DOHH2 (cell line): Measurements from ENCODE around the gene PRMT6.

Experiments used
- H3F3A ChIP-seq: fragments of 200-600 bp; sonication (generic), shearing (Covaris generic); 2 replicates; pipeline ENCODE4 v1.6.0; 2016; ENCODE audit warnings: antibody characterized with exemption, mild to moderate bottlenecking; ENCODE audit not compliant: control insufficient read depth, insufficient read depth
- H3K27ac ChIP-seq: fragments of 200-600 bp; sonication (generic); 2 replicates; pipeline ENCODE4 v1.5.1; 2014; ENCODE audit warnings: low read depth, mild to moderate bottlenecking, low read length, moderate library complexity
- H3K27me3 ChIP-seq: fragments of 200-600 bp; sonication (generic); 2 replicates; pipeline ENCODE4 v1.6.1; 2014; ENCODE audit warnings: mild to moderate bottlenecking, low read length, mixed read lengths; ENCODE audit not compliant: control insufficient read depth
- H3K36me3 ChIP-seq: fragments of 200-600 bp; sonication (generic); 2 replicates; pipeline ENCODE4 v1.6.1; 2014; ENCODE audit warnings: mild to moderate bottlenecking, low read length, moderate library complexity, mixed read lengths; ENCODE audit not compliant: control insufficient read depth
- H3K4me1 ChIP-seq: fragments of 200-600 bp; sonication (generic); 2 replicates; pipeline ENCODE4 v1.6.1; 2014; ENCODE audit warnings: mild to moderate bottlenecking, low read length, mixed read lengths; ENCODE audit not compliant: control insufficient read depth
- H3K4me2 ChIP-seq: fragments of 200-600 bp; sonication (generic); 2 replicates; pipeline ENCODE4 v1.6.0; 2014; ENCODE audit warnings: mild to moderate bottlenecking, low read length, moderate library complexity
- H3K4me3 ChIP-seq: fragments of 200-600 bp; sonication (generic); 2 replicates; pipeline ENCODE4 v1.5.1; 2014; ENCODE audit warnings: mild to moderate bottlenecking, low read length, mixed read lengths
- H3K79me2 ChIP-seq: fragments of 200-600 bp; sonication (generic); 2 replicates; pipeline ENCODE4 v1.6.1; 2014; ENCODE audit warnings: mild to moderate bottlenecking, low read length, mixed read lengths; ENCODE audit not compliant: control insufficient read depth
- H3K9me2 ChIP-seq: fragments of 200-600 bp; sonication (generic); replicated peaks from 2 replicates; pipeline ENCODE4 v1.6.1; 2014; ENCODE audit warnings: mild to moderate bottlenecking, low read length, mixed read lengths; ENCODE audit not compliant: control insufficient read depth
- H3K9me3 ChIP-seq: fragments of 200-600 bp; sonication (generic); 2 replicates; pipeline ENCODE4 v1.6.1; 2014; ENCODE audit warnings: antibody characterized with exemption, low read length, mixed read lengths; ENCODE audit not compliant: control insufficient read depth, insufficient read depth
- H4K20me1 ChIP-seq: fragments of 200-600 bp; sonication (generic); 2 replicates; pipeline ENCODE4 v1.6.0; 2014; ENCODE audit warnings: low read depth, mild to moderate bottlenecking, antibody characterized with exemption, low read length, moderate library complexity; ENCODE audit not compliant: control insufficient read depth, insufficient read depth
- EZH2phosphoT487 ChIP-seq: fragments of 200-600 bp; sonication (generic); IDR thresholded peaks from 2 replicates; pipeline ENCODE4 v1.6.1; 2017; ENCODE audit warnings: borderline replicate concordance, mild to moderate bottlenecking, antibody characterized with exemption, low read length, moderate library complexity, mixed read lengths
- TF ChIP-seq, protein P1 (sequence below): fragments of 200-600 bp; sonication (generic); IDR thresholded peaks from one replicate; pipeline ENCODE4 v1.5.1; 2014; ENCODE audit warnings: antibody characterized with exemption, mild to moderate bottlenecking, low read depth, low read length; ENCODE audit not compliant: poor library complexity, severe bottlenecking

PRMT6 gene

DNA sequence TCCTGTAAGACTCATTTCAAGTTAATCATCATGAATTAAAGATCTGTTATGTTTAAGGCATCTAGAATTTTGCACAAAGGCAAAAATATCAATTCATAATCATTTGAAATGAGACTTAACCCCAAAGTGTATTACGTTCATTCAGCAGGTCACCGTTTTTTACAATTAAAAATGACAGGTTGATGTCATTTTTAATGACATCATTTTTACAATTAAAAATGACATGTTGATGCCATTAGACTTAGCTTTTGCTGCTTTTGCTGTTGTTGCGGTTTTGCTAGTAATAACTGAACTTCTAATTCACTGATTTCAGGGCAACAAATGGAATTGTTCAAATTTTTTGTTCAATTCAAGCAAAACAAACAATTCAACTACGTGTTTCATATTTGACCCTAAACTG, 17.0 kb downstream of the PRMT6 start:
- Histone ChIP-seq H3K79me2 (no peaks in the 10 kb centered on the region), H3K27me3 (no peaks in the 10 kb centered on the region), H4K20me1 (no peaks in the 10 kb centered on the region), H3K36me3 (no peaks in the 10 kb centered on the region), H3K4me1 (no peaks in the 10 kb centered on the region), H3K9me2 (no peaks in the 10 kb centered on the region), H3K4me3 (no peak overlapping the region), H3K27ac (no peak overlapping the region), H3K4me2 (no peak overlapping the region), H3F3A (no peaks in the 10 kb centered on the region), H3K9me3 (no peaks in the 10 kb centered on the region)
- TF ChIP-seq, protein P1, sequence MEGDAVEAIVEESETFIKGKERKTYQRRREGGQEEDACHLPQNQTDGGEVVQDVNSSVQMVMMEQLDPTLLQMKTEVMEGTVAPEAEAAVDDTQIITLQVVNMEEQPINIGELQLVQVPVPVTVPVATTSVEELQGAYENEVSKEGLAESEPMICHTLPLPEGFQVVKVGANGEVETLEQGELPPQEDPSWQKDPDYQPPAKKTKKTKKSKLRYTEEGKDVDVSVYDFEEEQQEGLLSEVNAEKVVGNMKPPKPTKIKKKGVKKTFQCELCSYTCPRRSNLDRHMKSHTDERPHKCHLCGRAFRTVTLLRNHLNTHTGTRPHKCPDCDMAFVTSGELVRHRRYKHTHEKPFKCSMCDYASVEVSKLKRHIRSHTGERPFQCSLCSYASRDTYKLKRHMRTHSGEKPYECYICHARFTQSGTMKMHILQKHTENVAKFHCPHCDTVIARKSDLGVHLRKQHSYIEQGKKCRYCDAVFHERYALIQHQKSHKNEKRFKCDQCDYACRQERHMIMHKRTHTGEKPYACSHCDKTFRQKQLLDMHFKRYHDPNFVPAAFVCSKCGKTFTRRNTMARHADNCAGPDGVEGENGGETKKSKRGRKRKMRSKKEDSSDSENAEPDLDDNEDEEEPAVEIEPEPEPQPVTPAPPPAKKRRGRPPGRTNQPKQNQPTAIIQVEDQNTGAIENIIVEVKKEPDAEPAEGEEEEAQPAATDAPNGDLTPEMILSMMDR: no peak
- TF ChIP-seq EZH2phosphoT487: no peak

DNA sequence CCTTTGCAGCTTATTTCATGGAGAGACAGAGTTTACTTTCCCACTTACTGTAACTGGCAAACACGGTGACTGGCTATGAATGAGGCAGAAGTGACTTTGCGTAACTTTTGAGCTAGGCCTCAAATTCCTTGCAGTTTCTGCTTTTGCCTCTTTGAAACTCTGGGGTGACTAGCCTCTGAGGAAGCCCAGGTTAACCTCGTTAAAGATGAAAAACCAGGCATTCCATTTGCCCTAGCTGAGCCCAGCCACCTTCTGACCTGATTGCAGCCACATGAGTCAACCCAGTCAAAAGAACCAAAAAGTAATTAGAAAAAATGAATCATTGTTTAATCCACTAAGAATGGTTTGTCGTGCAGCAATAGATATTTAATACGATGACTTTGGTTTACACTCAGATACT, 20.4 kb downstream of the PRMT6 start:
- Histone ChIP-seq H3K36me3 (no peaks in the 10 kb centered on the region), H3K4me2 (no peak overlapping the region), H3K4me1 (no peaks in the 10 kb centered on the region), H3K27me3 (no peaks in the 10 kb centered on the region), H4K20me1 (no peaks in the 10 kb centered on the region), H3K27ac (no peak overlapping the region), H3K9me2 (no peaks in the 10 kb centered on the region), H3F3A (no peaks in the 10 kb centered on the region), H3K9me3 (no peaks in the 10 kb centered on the region), H3K4me3 (no peak overlapping the region), H3K79me2 (no peaks in the 10 kb centered on the region)
- no peak for TF ChIP-seq EZH2phosphoT487
- TF ChIP-seq, protein P1: no peak

DNA sequence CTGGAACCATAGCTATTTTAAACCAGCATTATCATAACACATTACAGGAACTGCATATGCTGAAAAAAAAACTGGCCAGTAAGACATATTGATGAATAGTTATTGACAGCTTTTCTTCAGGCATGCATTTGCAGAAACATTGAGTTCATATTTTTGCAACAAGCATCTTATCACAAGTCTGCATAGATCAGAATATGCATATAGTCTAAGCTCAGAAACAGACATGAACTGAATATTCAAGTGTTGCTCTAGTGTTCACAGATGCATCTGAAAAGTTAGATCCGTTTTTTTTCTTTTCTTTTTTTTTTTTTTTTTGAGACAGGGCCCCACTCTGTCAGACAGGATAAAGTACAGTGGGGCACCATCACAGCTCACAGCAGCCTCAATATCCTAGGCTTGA, 22.8 kb downstream of the PRMT6 start:
- Histone ChIP-seq H3K4me2 (no peak overlapping the region), H3K4me3 (no peak overlapping the region), H3K27me3 (no peaks in the 10 kb centered on the region)

More for the DNA sequence above, 22.8 kb downstream of the PRMT6 start:
- TF ChIP-seq, protein P1: no peak
- no peak for TF ChIP-seq EZH2phosphoT487
- no peaks in the 10 kb centered on the region for H3K4me1 ChIP-seq
- H3K27ac ChIP-seq: no peak overlapping the region
- no peaks in the 10 kb centered on the region for H4K20me1 ChIP-seq
- H3K36me3 ChIP-seq: no peaks in the 10 kb centered on the region
- H3F3A ChIP-seq: no peaks in the 10 kb centered on the region
- H3K9me3 ChIP-seq: no peaks in the 10 kb centered on the region
- no peaks in the 10 kb centered on the region for H3K79me2 ChIP-seq
- no peaks in the 10 kb centered on the region for H3K9me2 ChIP-seq
